Measurements from ENCODE around the gene NAALAD2. TPM values are rescaled to one million over a fixed set of nuclear protein-coding genes. Genes with fewer than 3 reads are reported as not detected.

The NAALAD2 gene
- total RNA-seq, 1 experiment from 2014 or later: 2.1 TPM

GRCh38 chr11:90208857-90209256 lies 74.4 kb downstream of the NAALAD2 start:
- Histone ChIP-seq H3K4me2 (ENCODE audit: insufficient read depth, insufficient read length, low read length) (no peak overlapping the region), H2AFZ (ENCODE audit: low read length) (no peak overlapping the region), H3K18ac (ENCODE audit: insufficient read length, low read depth, low read length) (no peak overlapping the region), H3K79me2 (ENCODE audit: insufficient read depth, low read length) (peaks cover 2% of the 10 kb centered on the region; the same call in 1 of the 2 replicates), H4K8ac (replicated peaks; ENCODE audit: insufficient read length, low read depth, low read length) (no peak overlapping the region), H4K91ac (ENCODE audit: insufficient read length, low read depth, low read length) (no peak overlapping the region), H2AK5ac (ENCODE audit: insufficient read length, low read length) (no peak overlapping the region), H3K79me1 (ENCODE audit: insufficient read depth, low read depth, low read length, poor library complexity, severe bottlenecking) (peaks cover 3% of the 10 kb centered on the region), H3T11ph (ENCODE audit: low read length) (no peak overlapping the region), H3K23ac (ENCODE audit: insufficient read length, low read depth, low read length) (no peak overlapping the region), H3K56ac (ENCODE audit: insufficient read length, low read depth, low read length) (no peak overlapping the region), H3K4me1 (ENCODE audit: insufficient read depth, low read length) (no peaks in the 10 kb centered on the region), H4K20me1 (ENCODE audit: control insufficient read depth, insufficient read depth, insufficient read length) (no peaks in the 10 kb centered on the region), H2BK5ac (ENCODE audit: insufficient read length, low read length) (no peak overlapping the region), H3K23me2 (ENCODE audit: insufficient read length, low read depth, low read length, poor library complexity, severe bottlenecking) (no peaks in the 10 kb centered on the region), H2BK12ac (ENCODE audit: insufficient read length, low read depth, low read length) (no peak overlapping the region), H3K9me3 (ENCODE audit: control insufficient read depth, low read depth, low read length) (no peaks in the 10 kb centered on the region), H2BK15ac (ENCODE audit: low read depth, low read length) (no peak overlapping the region), H3K4ac (ENCODE audit: low read depth, low read length) (no peak overlapping the region), H3K27ac (ENCODE audit: insufficient read length, low read depth, low read length) (no peak overlapping the region), H3K9ac (ENCODE audit: extremely low read depth, insufficient read length, low read length) (no peak overlapping the region), H3K27me3 (ENCODE audit: insufficient read depth, low read length) (no peaks in the 10 kb centered on the region), H3K14ac (ENCODE audit: insufficient read depth, low read length) (no peak overlapping the region), H2BK120ac (ENCODE audit: low read depth, low read length, poor library complexity, severe bottlenecking) (no peak overlapping the region), H4K5ac (ENCODE audit: insufficient read length, low read depth, low read length) (no peak overlapping the region), H2BK20ac (ENCODE audit: low read depth, low read length, poor library complexity, severe bottlenecking) (no peak overlapping the region)
- WGBS (ENCODE audit: extremely low coverage, insufficient read length, low lambda C conversion rate): no CpG with 5 or more reads among the region's 2 CpGs
- Mint-ChIP-seq H3K36me3 (ENCODE audit: insufficient read depth in 1 of 3, low read depth in 3 of 3) (peaks cover 38 to 68% (median 64%) of the 10 kb centered on the region in 3 experiments; a peak in 6 of 7 replicates), H3K4me1 (no peaks in the 10 kb centered on the region), H3K27ac (no peak overlapping the region), H3K9me3 (no peaks in the 10 kb centered on the region), H3K27me3 (ENCODE audit: low read depth) (no peaks in the 10 kb centered on the region), H3K4me3 (no peak overlapping the region)
- no peak for DNase-seq
- TF ChIP-seq, protein P1, sequence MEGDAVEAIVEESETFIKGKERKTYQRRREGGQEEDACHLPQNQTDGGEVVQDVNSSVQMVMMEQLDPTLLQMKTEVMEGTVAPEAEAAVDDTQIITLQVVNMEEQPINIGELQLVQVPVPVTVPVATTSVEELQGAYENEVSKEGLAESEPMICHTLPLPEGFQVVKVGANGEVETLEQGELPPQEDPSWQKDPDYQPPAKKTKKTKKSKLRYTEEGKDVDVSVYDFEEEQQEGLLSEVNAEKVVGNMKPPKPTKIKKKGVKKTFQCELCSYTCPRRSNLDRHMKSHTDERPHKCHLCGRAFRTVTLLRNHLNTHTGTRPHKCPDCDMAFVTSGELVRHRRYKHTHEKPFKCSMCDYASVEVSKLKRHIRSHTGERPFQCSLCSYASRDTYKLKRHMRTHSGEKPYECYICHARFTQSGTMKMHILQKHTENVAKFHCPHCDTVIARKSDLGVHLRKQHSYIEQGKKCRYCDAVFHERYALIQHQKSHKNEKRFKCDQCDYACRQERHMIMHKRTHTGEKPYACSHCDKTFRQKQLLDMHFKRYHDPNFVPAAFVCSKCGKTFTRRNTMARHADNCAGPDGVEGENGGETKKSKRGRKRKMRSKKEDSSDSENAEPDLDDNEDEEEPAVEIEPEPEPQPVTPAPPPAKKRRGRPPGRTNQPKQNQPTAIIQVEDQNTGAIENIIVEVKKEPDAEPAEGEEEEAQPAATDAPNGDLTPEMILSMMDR (conservative IDR thresholded peaks at IDR 0.05): no peak
